Ramos (cell line): ENCODE measurements around the gene SRPRB.

Experiments used
- in situ Hi-C: fragments of 300-500 bp; cut with MboI; formaldehyde crosslinking; loops from one replicate; pipeline ENCODE4 v1.14.3; 2022; ENCODE audit warnings: low sequenced_read_pairs; ENCODE audit not compliant: unreplicated experiment

SRPRB gene

GRCh38 chr3:133860519-133860918 lies 54.9 kb downstream of the SRPRB start:
- in situ Hi-C loops = no loop called here

GRCh38 chr3:133862161-133862560 lies 56.5 kb downstream of the SRPRB start:
- in situ Hi-C loops = no loop called here

- in situ Hi-C loops = no loop called here
These were observed 58.3 kb downstream of the SRPRB start for GRCh38 chr3:133863911-133864310.

- in situ Hi-C loops = no loop called here
These were observed 59.0 kb downstream of the SRPRB start for GRCh38 chr3:133864616-133865015.

- in situ Hi-C loops = no loop called here
These were observed 59.7 kb downstream of the SRPRB start for GRCh38 chr3:133865136-133865855.

- in situ Hi-C loops = no loop called here
These were observed 60.5 kb downstream of the SRPRB start for GRCh38 chr3:133866141-133866540.

GRCh38 chr3:133868186-133868585 lies 62.6 kb downstream of the SRPRB start:
- in situ Hi-C loops = no loop called here

GRCh38 chr3:133868758-133869475 lies 63.3 kb downstream of the SRPRB start:
- in situ Hi-C loops = no loop called here

- in situ Hi-C loops = no loop called here
These were observed 64.0 kb downstream of the SRPRB start for GRCh38 chr3:133869586-133869985.

GRCh38 chr3:133870822-133871221 lies 65.2 kb downstream of the SRPRB start:
- in situ Hi-C loops = no loop called here
